ENCODE data around the gene SPRR5. TPM values are rescaled to one million over a fixed set of nuclear protein-coding genes. Genes with fewer than 3 reads are reported as not detected.

The SPRR5 gene
- total and polyA plus RNA-seq, 2 of the 8 experiments (the other 6 are each of a cell fraction or from before 2014, with no cell fraction given) = not detected

DNA sequence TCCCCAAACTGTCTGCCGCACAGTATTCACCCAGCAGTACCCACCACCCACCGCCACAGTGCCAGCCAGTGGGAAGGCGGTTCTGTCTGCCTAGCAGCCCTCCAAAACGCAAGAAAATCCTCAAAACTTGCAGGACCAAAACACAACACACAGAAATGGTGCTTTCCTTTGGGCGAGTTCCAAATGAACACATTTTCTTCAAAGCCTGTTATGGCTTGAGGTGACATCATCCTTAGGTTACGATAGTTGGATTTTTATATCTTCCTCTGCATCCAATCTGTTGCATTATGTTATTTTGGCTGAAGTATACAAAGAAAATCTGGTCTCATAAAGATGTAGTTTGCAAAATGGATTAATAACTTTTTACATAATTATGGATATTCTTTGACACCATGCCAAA, 46.2 kb downstream of the SPRR5 start:
- H2BK12ac ChIP-seq (ENCODE audit: low read depth, low read length) = no peak overlapping the region
- H4K5ac ChIP-seq (ENCODE audit: insufficient read length, low read depth, low read length) = no peak overlapping the region
- peaks cover 0 to 4% (median 2%) of the 10 kb centered on the region in 4 experiments; a peak in 1 of 7 replicates for H3K4me1 ChIP-seq (replicated peaks in 1 of 4; ENCODE audit: control insufficient read depth in 3 of 4, insufficient read depth in 4 of 4, low read length in 3 of 4)
- no peak for DNase-seq (ENCODE audit: low read depth in 1 of 2, low spot score in 2 of 2)
- no peak overlapping the region for H3K56ac ChIP-seq (replicated peaks; ENCODE audit: insufficient read length, low read depth, low read length)
- peaks cover 0 to 2% of the 10 kb centered on the region in 2 experiments for H4K20me1 ChIP-seq (replicated peaks in 1 of 2; ENCODE audit: control insufficient read depth in 1 of 2, insufficient read depth in 2 of 2, low read length in 2 of 2)
- H3K9ac ChIP-seq (replicated peaks in 1 of 4; ENCODE audit: extremely low read depth in 1 of 4, low read depth in 3 of 4, low read length in 3 of 4) = no peak overlapping the region
- H3K27me3 ChIP-seq (replicated peaks in 1 of 4; ENCODE audit: control insufficient read depth in 3 of 4, extremely low read depth in 1 of 4, insufficient read depth in 3 of 4, low read length in 3 of 4) = no peaks in the 10 kb centered on the region
- no peak overlapping the region for H3K14ac ChIP-seq (ENCODE audit: insufficient read length)
- H2BK15ac ChIP-seq (ENCODE audit: low read length) = no peak overlapping the region
- H3K18ac ChIP-seq (ENCODE audit: extremely low read depth, low read length) = no peak overlapping the region
- H2BK20ac ChIP-seq (ENCODE audit: low read length) = no peak overlapping the region
- TF ChIP-seq HDAC6 (IDR thresholded peaks at IDR 0.05; ENCODE audit: low read depth, low read length) = no peak
- TF ChIP-seq TAF7 (optimal IDR thresholded peaks at IDR 0.05; ENCODE audit: borderline replicate concordance, low read depth, low read length) = no peak
- no peak for TF ChIP-seq NRF1 (IDR thresholded peaks at IDR 0.05; ENCODE audit: low read depth, low read length)
- no peak for TF ChIP-seq POLR2AphosphoS5 (IDR thresholded peaks at IDR 0.05; ENCODE audit: low read depth, low read length)
- TF ChIP-seq SP1 (IDR thresholded peaks at IDR 0.05; ENCODE audit: low read depth, low read length) = no peak
- 0 out of 2 replicates have a peak overlapping the region, but pooled peaks have one; percentile 23 for H2AFZ ChIP-seq (ENCODE audit: low read length)
- H2AK5ac ChIP-seq (ENCODE audit: low read depth, low read length) = no peak overlapping the region
- no peaks in the 10 kb centered on the region for H3K79me1 ChIP-seq (ENCODE audit: low read depth, low read length)
- H3K4me2 ChIP-seq (ENCODE audit: insufficient read depth in 1 of 2, low read depth in 2 of 2, low read length in 2 of 2) = no peak overlapping the region
- no peak overlapping the region for H3K23ac ChIP-seq (ENCODE audit: insufficient read length)
- no peak overlapping the region for H3K4me3 ChIP-seq (ENCODE audit: extremely low read depth in 1 of 4, insufficient read depth in 2 of 4, low read depth in 3 of 4, low read length in 4 of 4)
- no peak overlapping the region for H3K27ac ChIP-seq (ENCODE audit: low read depth, low read length)
- H4K91ac ChIP-seq (replicated peaks; ENCODE audit: insufficient read length, low read length) = no peak overlapping the region
- H3K9me3 ChIP-seq (ENCODE audit: insufficient read depth in 2 of 2, low read depth in 1 of 2, low read length in 1 of 2) = 0 out of 4 replicates have a peak, but pooled peaks cover 0 to 7% of the 10 kb centered on the region in 2 experiments
- no peaks in the 10 kb centered on the region for H3K23me2 ChIP-seq (ENCODE audit: low read depth, low read length)
- no peak for FAIRE-seq
- ChIA-PET POLR2A (ENCODE audit: partially characterized antibody) (no interaction called here), CTCF (ENCODE audit: partially characterized antibody) (interaction anchor here (1.0 kb wide), 1 partner anchor 200 kb away, joined by 3 read pairs; no protein-coding TSS in a partner anchor)
- no peak overlapping the region; the same call in 1 of the 2 replicates for H4K8ac ChIP-seq (ENCODE audit: extremely low read depth, insufficient read depth, low read length)
- no peaks in the 10 kb centered on the region for H3K79me2 ChIP-seq (ENCODE audit: control insufficient read depth in 1 of 2, insufficient read depth in 2 of 2, low read length in 2 of 2)
- H3K4ac ChIP-seq (replicated peaks; ENCODE audit: insufficient read length, low read depth, low read length) = no peak overlapping the region
- 89% methylated on average over 6 of the region's 6 CpGs; no CpG with 5 or more reads in 1 of the 2 experiments for WGBS, 2 experiments (ENCODE audit: extremely low coverage in 1 of 2, insufficient coverage in 1 of 2, insufficient read length in 1 of 2, insufficient replicate concordance in 2 of 2, low coverage in 1 of 2, low lambda C conversion rate in 2 of 2, missing lambda C conversion rate in 1 of 2)
- no peak overlapping the region for H2BK5ac ChIP-seq (ENCODE audit: low read depth, low read length)
- H2BK120ac ChIP-seq (replicated peaks; ENCODE audit: low read depth, low read length) = no peak overlapping the region
- H3K36me3 ChIP-seq (ENCODE audit: control insufficient read depth in 2 of 4, insufficient read depth in 4 of 4, low read length in 3 of 4) = no peaks in the 10 kb centered on the region

All from H1 (cell line).